GM12878 (cell line): Measurements from ENCODE around the gene GH2. TPM values are rescaled to one million over a fixed set of nuclear protein-coding genes. Genes with fewer than 3 reads are reported as not detected.

Source experiments
- ATAC-seq: fragments of 200-7000 bp; cut with Tn5 transposase; 3 replicates; pipeline ENCODE4 v1.9.1; 2020; ENCODE audit warnings: mild to moderate bottlenecking, moderate library complexity
- Bru-seq: library from RNA; stranded (reverse); fragments of 400-500 nt; gene quantifications from one replicate; lab custom pipeline; 2021; lab: Mats Ljungman, UMichigan
- BruChase-seq, 2 experiments: library from RNA; stranded (reverse); fragments of 400-500 nt; gene quantifications; one replicate each; lab custom pipeline; 2021; lab: Mats Ljungman, UMichigan
- BruUV-seq: library from RNA; stranded (reverse); fragments of 400-500 nt; replicated peaks from 2 replicates; lab custom pipeline; 2021; lab: Mats Ljungman, UMichigan
- CTCF ChIA-PET: fragments of 300-600 bp; sonication (Branson Sonifier 250); formaldehyde crosslinking; extraction: SDS; loops from one replicate; lab custom pipeline; 2021; ENCODE audit warnings: inconsistent platforms; lab: Yijun Ruan, JAX
- POLR2A ChIA-PET: fragments of 350-600 bp; formaldehyde crosslinking; extraction: SDS; loops from one replicate; lab custom pipeline; 2021; ENCODE audit warnings: inconsistent platforms; lab: Charles Lee
- RAD21 ChIA-PET: fragments of 300-600 bp; sonication (Branson Sonifier 250); formaldehyde crosslinking; loops from one replicate; lab custom pipeline; 2023; ENCODE audit warnings: antibody characterized with exemption; ENCODE audit not compliant: unreplicated experiment; lab: Charles Lee
- SMC1A ChIA-PET: fragments of 300-600 bp; sonication (Branson Sonifier 250); formaldehyde crosslinking; loops from one replicate; lab custom pipeline; 2023; ENCODE audit not compliant: unreplicated experiment, uncharacterized antibody; lab: Charles Lee
- DNase-seq: peaks from one replicate; pipeline ENCODE4 v3.0.0-alpha.2; 2011; ENCODE audit warnings: low read depth, low spot score
- FAIRE-seq: peaks from 3 replicates; lab custom pipeline; 2011; peaks lifted over from hg19 to GRCh38; lab: Jason Lieb, UNC
- H2AFZ ChIP-seq: 2 replicates; pipeline ENCODE4 v1.6.0; 2011; ENCODE audit warnings: low read depth, low read length, control low read depth; ENCODE audit not compliant: control insufficient read depth
- H3K27ac ChIP-seq: 2 replicates; pipeline ENCODE4 v1.5.1; 2011; ENCODE audit warnings: control low read depth; ENCODE audit not compliant: control insufficient read depth, insufficient read depth
- H3K27me3 ChIP-seq, 2 experiments: replicated peaks in 1 of 2; 2 replicates each; pipeline versions ENCODE4 v1.6.0 to v1.6.1; 2011; ENCODE audit warnings: low read length in 1 of 2; ENCODE audit not compliant: control insufficient read depth in 2 of 2, insufficient read depth in 2 of 2
- H3K36me3 ChIP-seq, 2 experiments: 2 replicates each; pipeline ENCODE4 v1.5.1; 2011; ENCODE audit warnings: low read length in 1 of 2; ENCODE audit not compliant: control insufficient read depth in 2 of 2, insufficient read depth in 2 of 2
- H3K4me1 ChIP-seq: 2 replicates; pipeline ENCODE4 v1.6.1; 2011; ENCODE audit warnings: mild to moderate bottlenecking, low read length, moderate library complexity, mixed read lengths; ENCODE audit not compliant: control insufficient read depth, insufficient read depth
- H3K4me2 ChIP-seq: 2 replicates; pipeline ENCODE4 v1.6.0; 2011; ENCODE audit warnings: control low read depth; ENCODE audit not compliant: control insufficient read depth, insufficient read depth
- H3K4me3 ChIP-seq: fragments of 200-600 bp; sonication (generic); 2 replicates; pipeline ENCODE4 v1.5.1; 2016
- H3K79me2 ChIP-seq: 2 replicates; pipeline ENCODE4 v1.6.0; 2011; ENCODE audit warnings: low read length; ENCODE audit not compliant: control insufficient read depth, insufficient read depth
- H3K9ac ChIP-seq: 2 replicates; pipeline ENCODE4 v1.8.0; 2011; ENCODE audit warnings: low read length, control low read depth, mixed read lengths; ENCODE audit not compliant: control insufficient read depth, insufficient read depth
- H3K9me3 ChIP-seq: replicated peaks from 3 replicates; pipeline ENCODE4 v1.5.1; 2011; ENCODE audit warnings: mild to moderate bottlenecking, low read length; ENCODE audit not compliant: control insufficient read depth, insufficient read depth
- H4K20me1 ChIP-seq: 2 replicates; pipeline ENCODE4 v1.6.0; 2011; ENCODE audit not compliant: control insufficient read depth, insufficient read depth
- EGR1 ChIP-seq, 2 experiments: IDR thresholded peaks; 1 replicate in 1 of 2; 2 replicates in 1 of 2; pipeline ENCODE4 v1.6.1; 2011 to 2012; ENCODE audit warnings: low read depth in 2 of 2, low read length in 2 of 2, borderline replicate concordance in 1 of 2, mild to moderate bottlenecking in 1 of 2, moderate library complexity in 1 of 2
- ESRRA ChIP-seq: IDR thresholded peaks from 2 replicates; pipeline ENCODE4 v1.6.1; 2012; ENCODE audit warnings: mild to moderate bottlenecking, low read length, improper control_type of control experiment
- MTA3 ChIP-seq: IDR thresholded peaks from 2 replicates; pipeline ENCODE4 v1.6.1; 2012; ENCODE audit warnings: low read length, inconsistent platforms, borderline replicate concordance
- MXI1 ChIP-seq: fragments of 150-350 bp; IDR thresholded peaks from 2 replicates; pipeline ENCODE4 v1.6.1; 2011; ENCODE audit warnings: low read depth, mild to moderate bottlenecking, inconsistent platforms, low read length, improper control_type of control experiment
- NFYB ChIP-seq: IDR thresholded peaks from 2 replicates; pipeline ENCODE4 v1.6.1; 2011; ENCODE audit warnings: low read depth, mild to moderate bottlenecking, low read length, improper control_type of control experiment, moderate library complexity; ENCODE audit not compliant: insufficient read depth
- WGBS: methylation state at CpG from one replicate; pipeline ENCODE4 v1.1.6; 2016; ENCODE audit warnings: low lambda C conversion rate; ENCODE audit not compliant: insufficient replicate concordance, insufficient coverage; ENCODE audit errors: missing lambda C conversion rate; 5-methylcytosine and 5-hydroxymethylcytosine counted together
- in situ Hi-C: fragments of 300-500 bp; cut with MboI; formaldehyde crosslinking; loops from 9 replicates; pipeline ENCODE4 v1.14.3; 2018; ENCODE audit warnings: mixed read lengths
- intact Hi-C: fragments of 100-400 bp; cut with micrococcal nuclease; formaldehyde crosslinking; loops from one replicate; pipeline ENCODE4 v1.14.2; 2022; ENCODE audit not compliant: unreplicated experiment
- long read RNA-seq, 2 experiments: library from polyadenylated mRNA; unstranded; transcript quantifications; one replicate each; pipeline ENCODE4 v2.0.0, GENCODE V29; 2019 to 2020
- polyA minus RNA-seq, 3 experiments: library from RNA; depleted of rRNA, polyadenylated mRNA; stranded (reverse); fragments of >200 nt; gene quantifications; 2 replicates each; pipeline ENCODE4 v1.2.3, GENCODE V29; 2011
- polyA plus RNA-seq, 11 experiments: library from polyadenylated mRNA; depleted of rRNA in 4 of 11; unstranded in 6 of 11; stranded (reverse) in 5 of 11; fragments of >200 nt; fragmentation: Nextera tagmentation in 4 of 11; fragmentation: Illumina TruSeq in 1 of 11; extraction: Ambion mirVana in 4 of 11; extraction: Trizol in 1 of 11; gene quantifications; 1 replicate in 1 of 11; 2 replicates in 10 of 11; pipeline versions ENCODE4 v1.2.1 to v1.2.3, GENCODE V29; 2011 to 2016; ENCODE audit warnings: inconsistent platforms in 2 of 11, missing spikeins in 2 of 11, low read depth in 1 of 11
- total RNA-seq, 4 experiments: library from RNA; depleted of rRNA in 3 of 4; stranded (reverse); fragments of >200 nt in 3 of 4; fragmentation: Illumina TruSeq in 1 of 4; extraction: Trizol in 1 of 4; gene quantifications; 2 replicates each; pipeline versions ENCODE4 v1.2.1 to v1.2.3, GENCODE V29; 2013 to 2021
- TF ChIP-seq, protein P1 (sequence below): fragments of 450-650 bp; IDR thresholded peaks from 2 replicates; pipeline ENCODE4 v1.6.1; 2018; ENCODE audit warnings: borderline replicate concordance, mild to moderate bottlenecking; ENCODE audit not compliant: partially characterized antibody
- TF ChIP-seq, protein P2 (sequence below): fragments of 450-650 bp; IDR thresholded peaks from 2 replicates; pipeline ENCODE4 v1.6.1; 2017; ENCODE audit warnings: mild to moderate bottlenecking, moderate library complexity
- TF ChIP-seq, protein P3 (sequence below): fragments of 450-650 bp; formaldehyde crosslinking; IDR thresholded peaks from 2 replicates; pipeline ENCODE4 v1.4.0; 2020; ENCODE audit warnings: mild to moderate bottlenecking, moderate library complexity

The GH2 gene
- not detected in 2 replicates for total RNA-seq (2013; cell fraction: nucleolus; rRNA removed)
- total RNA-seq (2014; rRNA removed) (not detected in 2 replicates), total RNA-seq (2014; rRNA removed; fragmentation: Illumina TruSeq; extraction: Trizol) (not detected in 2 replicates), total RNA-seq (2021) (not detected in 2 replicates), polyA plus RNA-seq (2011; rRNA removed) (not detected in 2 replicates), polyA plus RNA-seq (2014; fragmentation: Illumina TruSeq; extraction: Trizol) (not detected in 2 replicates), polyA plus RNA-seq (2014; fragmentation: Nextera tagmentation; extraction: Ambion mirVana) (not detected), polyA plus RNA-seq (2014; rRNA removed) (not detected in 2 replicates), polyA plus RNA-seq (2016; fragmentation: Nextera tagmentation; extraction: Ambion mirVana) (not detected), polyA minus RNA-seq (2011; rRNA and poly(A)+ RNA removed) (not detected in 2 replicates), Bru-seq, nascent RNA (not detected), BruChase-seq, experiment 1, labeled RNA remaining after a 6-hour chase (not detected), BruChase-seq, experiment 2, labeled RNA remaining after a 2-hour chase (not detected)
- polyA plus RNA-seq (2011; ENCODE audit: low read depth): not detected
- polyA plus RNA-seq (2011; cell fraction: cytosol; rRNA removed): not detected in 2 replicates
- not detected in 2 replicates for polyA plus RNA-seq (2011; cell fraction: nucleus; rRNA removed)
- not detected in 2 replicates for polyA plus RNA-seq (2012)
- not detected in 2 replicates for polyA minus RNA-seq (2011; cell fraction: cytosol; rRNA and poly(A)+ RNA removed)
- not detected in 2 replicates for polyA minus RNA-seq (2011; cell fraction: nucleus; rRNA and poly(A)+ RNA removed)
- long read RNA-seq, experiment 1: 0 reads
- long read RNA-seq, experiment 2: 0 reads

DNA sequence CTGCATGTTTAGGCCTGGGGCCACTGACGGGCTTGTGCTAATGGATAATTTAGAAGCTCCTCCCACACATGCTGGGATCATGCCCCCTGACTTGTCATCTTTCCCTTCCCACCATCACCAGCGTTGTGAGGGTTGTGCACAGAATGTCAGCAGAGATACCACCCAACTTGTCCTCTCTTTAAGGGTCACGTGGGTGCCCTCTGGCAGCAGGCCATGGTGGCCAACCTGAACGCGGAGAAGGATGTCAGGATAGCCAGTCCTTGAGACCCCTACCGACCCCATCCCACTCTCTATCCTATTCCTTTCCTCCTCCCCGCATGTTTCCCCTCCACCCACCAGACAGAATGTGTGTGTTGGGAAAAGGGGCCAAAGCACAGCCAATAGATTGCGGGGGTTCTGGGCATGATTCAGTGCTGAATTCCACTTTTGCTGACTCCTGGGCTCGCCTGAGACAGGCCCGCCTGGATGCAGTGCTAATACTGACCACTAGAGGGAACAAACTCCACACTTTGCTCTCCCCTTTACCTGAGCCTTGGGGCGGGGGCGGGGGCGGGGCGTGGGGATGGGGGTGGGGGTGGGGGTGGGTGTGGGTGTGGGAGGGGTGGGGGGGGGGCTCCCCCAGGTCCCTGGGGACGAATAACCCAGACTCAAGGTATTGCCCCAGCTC lies at the start of gene GH2:
Gene GH2 (minus strand): TSS at position 10 of the 667 bp plus-strand sequence. CDS start 143 bp downstream, outside the sequence.
- DNase-seq (no peak), FAIRE-seq (no peak), ATAC-seq (peak; percentile 95)
- no peak within 1 kb of the TSS for H2AFZ ChIP-seq
- ChIA-PET POLR2A (no interaction called here), CTCF (interaction anchor here (0.7 to 3.8 kb wide), 7 partner anchors 8 to 107 kb away, joined by 3 to 20 read pairs (median 6); partner anchors contain the start of gene DDX42), RAD21 (no interaction called here), SMC1A (interaction anchor here (1.4 kb wide), 1 partner anchor 252 kb away, joined by 3 read pairs; no protein-coding TSS in a partner anchor)
- WGBS: 30% methylated on average over 15 of the region's 15 CpGs
- no peaks in the 10 kb centered on the region for H3K9me3 ChIP-seq
- no peaks in the 10 kb centered on the region for H4K20me1 ChIP-seq
- in situ Hi-C loops (no loop called here), intact Hi-C loops (no loop called here)
- H3K36me3 ChIP-seq: no peaks in the 10 kb centered on the region
- BruUV-seq: no TSS peak
- H3K27me3 ChIP-seq: no peaks in the 10 kb centered on the region
- no peaks in the 10 kb centered on the region for H3K4me1 ChIP-seq
- no peaks in the 10 kb centered on the region for H3K79me2 ChIP-seq
- H3K9ac ChIP-seq: no peak within 1 kb of the TSS
- H3K4me3 ChIP-seq: no peak within 1 kb of the TSS
- H3K27ac ChIP-seq: no peak within 1 kb of the TSS
- H3K4me2 ChIP-seq: no peak within 1 kb of the TSS
- TF ChIP-seq, protein P1, sequence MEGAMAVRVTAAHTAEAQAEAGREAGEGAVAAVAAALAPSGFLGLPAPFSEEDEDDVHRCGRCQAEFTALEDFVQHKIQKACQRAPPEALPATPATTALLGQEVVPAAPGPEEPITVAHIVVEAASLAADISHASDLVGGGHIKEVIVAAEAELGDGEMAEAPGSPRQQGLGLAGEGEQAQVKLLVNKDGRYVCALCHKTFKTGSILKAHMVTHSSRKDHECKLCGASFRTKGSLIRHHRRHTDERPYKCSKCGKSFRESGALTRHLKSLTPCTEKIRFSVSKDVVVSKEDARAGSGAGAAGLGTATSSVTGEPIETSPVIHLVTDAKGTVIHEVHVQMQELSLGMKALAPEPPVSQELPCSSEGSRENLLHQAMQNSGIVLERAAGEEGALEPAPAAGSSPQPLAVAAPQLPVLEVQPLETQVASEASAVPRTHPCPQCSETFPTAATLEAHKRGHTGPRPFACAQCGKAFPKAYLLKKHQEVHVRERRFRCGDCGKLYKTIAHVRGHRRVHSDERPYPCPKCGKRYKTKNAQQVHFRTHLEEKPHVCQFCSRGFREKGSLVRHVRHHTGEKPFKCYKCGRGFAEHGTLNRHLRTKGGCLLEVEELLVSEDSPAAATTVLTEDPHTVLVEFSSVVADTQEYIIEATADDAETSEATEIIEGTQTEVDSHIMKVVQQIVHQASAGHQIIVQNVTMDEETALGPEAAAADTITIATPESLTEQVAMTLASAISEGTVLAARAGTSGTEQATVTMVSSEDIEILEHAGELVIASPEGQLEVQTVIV: no peak
- TF ChIP-seq, protein P2, sequence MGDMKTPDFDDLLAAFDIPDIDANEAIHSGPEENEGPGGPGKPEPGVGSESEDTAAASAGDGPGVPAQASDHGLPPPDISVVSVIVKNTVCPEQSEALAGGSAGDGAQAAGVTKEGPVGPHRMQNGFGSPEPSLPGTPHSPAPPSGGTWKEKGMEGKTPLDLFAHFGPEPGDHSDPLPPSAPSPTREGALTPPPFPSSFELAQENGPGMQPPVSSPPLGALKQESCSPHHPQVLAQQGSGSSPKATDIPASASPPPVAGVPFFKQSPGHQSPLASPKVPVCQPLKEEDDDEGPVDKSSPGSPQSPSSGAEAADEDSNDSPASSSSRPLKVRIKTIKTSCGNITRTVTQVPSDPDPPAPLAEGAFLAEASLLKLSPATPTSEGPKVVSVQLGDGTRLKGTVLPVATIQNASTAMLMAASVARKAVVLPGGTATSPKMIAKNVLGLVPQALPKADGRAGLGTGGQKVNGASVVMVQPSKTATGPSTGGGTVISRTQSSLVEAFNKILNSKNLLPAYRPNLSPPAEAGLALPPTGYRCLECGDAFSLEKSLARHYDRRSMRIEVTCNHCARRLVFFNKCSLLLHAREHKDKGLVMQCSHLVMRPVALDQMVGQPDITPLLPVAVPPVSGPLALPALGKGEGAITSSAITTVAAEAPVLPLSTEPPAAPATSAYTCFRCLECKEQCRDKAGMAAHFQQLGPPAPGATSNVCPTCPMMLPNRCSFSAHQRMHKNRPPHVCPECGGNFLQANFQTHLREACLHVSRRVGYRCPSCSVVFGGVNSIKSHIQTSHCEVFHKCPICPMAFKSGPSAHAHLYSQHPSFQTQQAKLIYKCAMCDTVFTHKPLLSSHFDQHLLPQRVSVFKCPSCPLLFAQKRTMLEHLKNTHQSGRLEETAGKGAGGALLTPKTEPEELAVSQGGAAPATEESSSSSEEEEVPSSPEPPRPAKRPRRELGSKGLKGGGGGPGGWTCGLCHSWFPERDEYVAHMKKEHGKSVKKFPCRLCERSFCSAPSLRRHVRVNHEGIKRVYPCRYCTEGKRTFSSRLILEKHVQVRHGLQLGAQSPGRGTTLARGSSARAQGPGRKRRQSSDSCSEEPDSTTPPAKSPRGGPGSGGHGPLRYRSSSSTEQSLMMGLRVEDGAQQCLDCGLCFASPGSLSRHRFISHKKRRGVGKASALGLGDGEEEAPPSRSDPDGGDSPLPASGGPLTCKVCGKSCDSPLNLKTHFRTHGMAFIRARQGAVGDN: no peak
- peak in 1 of 2 experiments; percentile 4; a peak in 1 of 3 replicates for TF ChIP-seq EGR1 (IDR thresholded peaks at IDR 0.05; ENCODE audit: borderline replicate concordance in 1 of 2, low read depth in 2 of 2, low read length in 2 of 2)
- TF ChIP-seq ESRRA: no peak
- TF ChIP-seq NFYB: no peak
- no peak for TF ChIP-seq MXI1
- no peak for TF ChIP-seq MTA3
- TF ChIP-seq, protein P3, sequence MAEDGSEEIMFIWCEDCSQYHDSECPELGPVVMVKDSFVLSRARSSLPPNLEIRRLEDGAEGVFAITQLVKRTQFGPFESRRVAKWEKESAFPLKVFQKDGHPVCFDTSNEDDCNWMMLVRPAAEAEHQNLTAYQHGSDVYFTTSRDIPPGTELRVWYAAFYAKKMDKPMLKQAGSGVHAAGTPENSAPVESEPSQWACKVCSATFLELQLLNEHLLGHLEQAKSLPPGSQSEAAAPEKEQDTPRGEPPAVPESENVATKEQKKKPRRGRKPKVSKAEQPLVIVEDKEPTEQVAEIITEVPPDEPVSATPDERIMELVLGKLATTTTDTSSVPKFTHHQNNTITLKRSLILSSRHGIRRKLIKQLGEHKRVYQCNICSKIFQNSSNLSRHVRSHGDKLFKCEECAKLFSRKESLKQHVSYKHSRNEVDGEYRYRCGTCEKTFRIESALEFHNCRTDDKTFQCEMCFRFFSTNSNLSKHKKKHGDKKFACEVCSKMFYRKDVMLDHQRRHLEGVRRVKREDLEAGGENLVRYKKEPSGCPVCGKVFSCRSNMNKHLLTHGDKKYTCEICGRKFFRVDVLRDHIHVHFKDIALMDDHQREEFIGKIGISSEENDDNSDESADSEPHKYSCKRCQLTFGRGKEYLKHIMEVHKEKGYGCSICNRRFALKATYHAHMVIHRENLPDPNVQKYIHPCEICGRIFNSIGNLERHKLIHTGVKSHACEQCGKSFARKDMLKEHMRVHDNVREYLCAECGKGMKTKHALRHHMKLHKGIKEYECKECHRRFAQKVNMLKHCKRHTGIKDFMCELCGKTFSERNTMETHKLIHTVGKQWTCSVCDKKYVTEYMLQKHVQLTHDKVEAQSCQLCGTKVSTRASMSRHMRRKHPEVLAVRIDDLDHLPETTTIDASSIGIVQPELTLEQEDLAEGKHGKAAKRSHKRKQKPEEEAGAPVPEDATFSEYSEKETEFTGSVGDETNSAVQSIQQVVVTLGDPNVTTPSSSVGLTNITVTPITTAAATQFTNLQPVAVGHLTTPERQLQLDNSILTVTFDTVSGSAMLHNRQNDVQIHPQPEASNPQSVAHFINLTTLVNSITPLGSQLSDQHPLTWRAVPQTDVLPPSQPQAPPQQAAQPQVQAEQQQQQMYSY (CRISPR knock-in tag): no peak
